Astrocyte (in vitro differentiated cells and primary cell): ENCODE measurements around the gene B4GALT1.

Experiments used
- CTCF ChIP-seq: IDR thresholded peaks from 2 replicates; pipeline ENCODE4 v1.5.1; 2011; ENCODE audit warnings: low read depth, mild to moderate bottlenecking, inconsistent platforms, low read length, moderate library complexity; ENCODE audit not compliant: insufficient read depth
- EZH2 ChIP-seq: IDR thresholded peaks from 2 replicates; pipeline ENCODE4 v1.6.1; 2012; ENCODE audit warnings: mild to moderate bottlenecking, low read length, inconsistent platforms; ENCODE audit not compliant: insufficient read depth

GRCh38 chr9:33068991-33069390 lies 98.1 kb downstream of the B4GALT1 start:
- TF ChIP-seq CTCF = no peak
- TF ChIP-seq EZH2 = no peak
